ENCODE data around the gene OTOG. TPM values are rescaled to one million over a fixed set of nuclear protein-coding genes. Genes with fewer than 3 reads are reported as not detected.

Gene OTOG
- total and polyA plus RNA-seq, 2 of the 8 experiments (the other 6 are each of a cell fraction or from before 2014, with no cell fraction given): 0.41 to 1.5 TPM

- TF ChIP-seq BRCA1 (IDR thresholded peaks at IDR 0.05; ENCODE audit: low read depth, low read length): no peak
- TF ChIP-seq KDM1A (IDR thresholded peaks at IDR 0.05; ENCODE audit: borderline replicate concordance, low read length): no peak
- TF ChIP-seq POU5F1 (IDR thresholded peaks at IDR 0.05; ENCODE audit: low read depth, low read length): no peak
- TF ChIP-seq GTF2F1 (IDR thresholded peaks at IDR 0.05; ENCODE audit: borderline replicate concordance, low read depth, low read length): no peak
- no peak for TF ChIP-seq MAFK (IDR thresholded peaks at IDR 0.05; ENCODE audit: low read depth, low read length)
- H3K18ac ChIP-seq (ENCODE audit: extremely low read depth, low read length): no peak overlapping the region
- H3K79me2 ChIP-seq (ENCODE audit: control insufficient read depth in 1 of 2, insufficient read depth in 2 of 2, low read length in 2 of 2): no peaks in the 10 kb centered on the region
- CTCF ChIA-PET (ENCODE audit: partially characterized antibody): interaction anchor here (0.9 to 4.8 kb wide), 10 partner anchors 11 to 332 kb away, joined by 3 to 43 read pairs (median 3); no protein-coding TSS in a partner anchor
- H2BK15ac ChIP-seq (ENCODE audit: low read length): no peak overlapping the region
- no peak overlapping the region for H3K23ac ChIP-seq (ENCODE audit: insufficient read length)
- H2BK20ac ChIP-seq (ENCODE audit: low read length): no peak overlapping the region; the same call in 1 of the 2 replicates
- no peak overlapping the region for H3K4ac ChIP-seq (replicated peaks; ENCODE audit: insufficient read length, low read depth, low read length)
- H3K27me3 ChIP-seq (replicated peaks in 1 of 4; ENCODE audit: control insufficient read depth in 3 of 4, extremely low read depth in 1 of 4, insufficient read depth in 3 of 4, low read length in 3 of 4): peaks cover 0 to 6% (median 3%) of the 10 kb centered on the region in 4 experiments; a peak in 2 of 7 replicates
- no peak overlapping the region for H3K27ac ChIP-seq (ENCODE audit: low read depth, low read length)
- H4K8ac ChIP-seq (ENCODE audit: extremely low read depth, insufficient read depth, low read length): no peak overlapping the region
- H4K91ac ChIP-seq (replicated peaks; ENCODE audit: insufficient read length, low read length): no peak overlapping the region
- no peak overlapping the region for H4K5ac ChIP-seq (ENCODE audit: insufficient read length, low read depth, low read length)
- H2AK5ac ChIP-seq (ENCODE audit: low read depth, low read length): no peak overlapping the region
- no peak overlapping the region; a peak in 1 of 4 replicates for H3K4me2 ChIP-seq (ENCODE audit: insufficient read depth in 1 of 2, low read depth in 2 of 2, low read length in 2 of 2)
- POLR2A ChIA-PET (ENCODE audit: partially characterized antibody): no interaction called here
- H3K56ac ChIP-seq (replicated peaks; ENCODE audit: insufficient read length, low read depth, low read length): no peak overlapping the region
- no peaks in the 10 kb centered on the region for H3K23me2 ChIP-seq (ENCODE audit: low read depth, low read length)
- H3K14ac ChIP-seq (ENCODE audit: insufficient read length): no peak overlapping the region
- H2BK120ac ChIP-seq (replicated peaks; ENCODE audit: low read depth, low read length): no peak overlapping the region
- peaks cover 0 to 2% of the 10 kb centered on the region in 2 experiments for H4K20me1 ChIP-seq (replicated peaks in 1 of 2; ENCODE audit: control insufficient read depth in 1 of 2, insufficient read depth in 2 of 2, low read length in 2 of 2)
- no peaks in the 10 kb centered on the region for H3K79me1 ChIP-seq (ENCODE audit: low read depth, low read length)
- H3K9ac ChIP-seq (replicated peaks in 1 of 4; ENCODE audit: extremely low read depth in 1 of 4, low read depth in 3 of 4, low read length in 3 of 4): no peak overlapping the region
- DNase-seq (ENCODE audit: low read depth in 1 of 2, low spot score in 2 of 2): no peak
- no peak for FAIRE-seq
- H3K4me1 ChIP-seq (replicated peaks in 1 of 4; ENCODE audit: control insufficient read depth in 3 of 4, insufficient read depth in 4 of 4, low read length in 3 of 4): peaks cover 3 to 9% (median 7%) of the 10 kb centered on the region in 4 experiments; a peak in 6 of 7 replicates
- H3K4me3 ChIP-seq (ENCODE audit: extremely low read depth in 1 of 4, insufficient read depth in 2 of 4, low read depth in 3 of 4, low read length in 4 of 4): no peak overlapping the region
- no peak overlapping the region for H2BK5ac ChIP-seq (ENCODE audit: low read depth, low read length)
- no peak overlapping the region for H2AFZ ChIP-seq (ENCODE audit: low read length)
- no peak overlapping the region; the same call in 1 of the 2 replicates for H2BK12ac ChIP-seq (ENCODE audit: low read depth, low read length)
- H3K9me3 ChIP-seq (ENCODE audit: insufficient read depth in 2 of 2, low read depth in 1 of 2, low read length in 1 of 2): no peaks in the 10 kb centered on the region
- H3K36me3 ChIP-seq (ENCODE audit: control insufficient read depth in 2 of 4, insufficient read depth in 4 of 4, low read length in 3 of 4): no peaks in the 10 kb centered on the region
- 76% methylated on average over 8 of the region's 8 CpGs; no CpG with 5 or more reads in 1 of the 2 experiments for WGBS, 2 experiments (ENCODE audit: extremely low coverage in 1 of 2, insufficient coverage in 1 of 2, insufficient read length in 1 of 2, insufficient replicate concordance in 2 of 2, low coverage in 1 of 2, low lambda C conversion rate in 2 of 2, missing lambda C conversion rate in 1 of 2)
Observed at GRCh38 chr11:17646451-17647145, 99.5 kb downstream of the OTOG start.
